GM12891 (cell line): ENCODE measurements around the gene KCNAB1.

Experiments
- POLR2A ChIP-seq: IDR thresholded peaks from 2 replicates; pipeline ENCODE4 v1.6.1; 2011; ENCODE audit warnings: low read depth, low read length, control low read depth
- POLR2AphosphoS5 ChIP-seq: IDR thresholded peaks from 2 replicates; pipeline ENCODE4 v1.6.1; 2011; ENCODE audit warnings: low read depth, low read length, control low read depth
- POU2F2 ChIP-seq: IDR thresholded peaks from 2 replicates; pipeline ENCODE4 v1.6.1; 2011; ENCODE audit warnings: low read depth, mild to moderate bottlenecking, control low read depth, low read length, moderate library complexity
- SPI1 ChIP-seq: IDR thresholded peaks from 2 replicates; pipeline ENCODE4 v1.6.1; 2011; ENCODE audit warnings: low read depth, low read length, control low read depth
- TAF1 ChIP-seq: IDR thresholded peaks from 2 replicates; pipeline ENCODE4 v1.6.1; 2011; ENCODE audit warnings: low read depth, low read length, control low read depth

GRCh38 chr3:156353563-156353962 lies 233.2 kb downstream of the KCNAB1 start:
- TF ChIP-seq TAF1 (no peak), POLR2A (no peak), POLR2AphosphoS5 (no peak), SPI1 (no peak), POU2F2 (no peak)
